PFSK-1 (cell line): ENCODE results near the gene UTP11. TPM values are rescaled to one million over a fixed set of nuclear protein-coding genes. Genes with fewer than 3 reads are reported as not detected.

Experiments used
- FOXP2 ChIP-seq: optimal IDR thresholded peaks from 2 replicates; pipeline ENCODE3; 2011; ENCODE audit warnings: borderline replicate concordance, control low read depth, inconsistent platforms; ENCODE audit not compliant: insufficient read depth; ENCODE audit errors: extremely low read length, extremely low read depth
- POLR2AphosphoS5 ChIP-seq: IDR thresholded peaks from 2 replicates; pipeline ENCODE4 v1.6.1; 2012; ENCODE audit warnings: low read depth, mild to moderate bottlenecking, control low read depth, low read length, moderate library complexity
- SIN3A ChIP-seq: IDR thresholded peaks from 2 replicates; pipeline ENCODE4 v1.6.1; 2012; ENCODE audit warnings: mild to moderate bottlenecking, low read length, moderate library complexity, borderline replicate concordance; ENCODE audit not compliant: insufficient read depth
- TAF1 ChIP-seq: IDR thresholded peaks from 2 replicates; pipeline ENCODE4 v1.6.1; 2012; ENCODE audit warnings: low read length, control low read depth, borderline replicate concordance; ENCODE audit not compliant: insufficient read depth
- polyA plus RNA-seq: library from polyadenylated mRNA; unstranded; fragments of >200 nt; gene quantifications from one replicate; pipeline ENCODE4 v1.2.1, GENCODE V29; 2012; ENCODE audit warnings: low read depth, missing spikeins; ENCODE audit not compliant: insufficient read length
- TF ChIP-seq, protein P1 (sequence below), 2 experiments: IDR thresholded peaks; 2 replicates each; pipeline versions ENCODE4 v1.6.1 to v1.8.0; 2011 to 2012; ENCODE audit warnings: low read depth in 2 of 2, low read length in 2 of 2, control low read depth in 1 of 2, inconsistent platforms in 1 of 2, mild to moderate bottlenecking in 1 of 2, moderate library complexity in 1 of 2; ENCODE audit not compliant: insufficient read depth in 1 of 2

Gene UTP11, protein sequence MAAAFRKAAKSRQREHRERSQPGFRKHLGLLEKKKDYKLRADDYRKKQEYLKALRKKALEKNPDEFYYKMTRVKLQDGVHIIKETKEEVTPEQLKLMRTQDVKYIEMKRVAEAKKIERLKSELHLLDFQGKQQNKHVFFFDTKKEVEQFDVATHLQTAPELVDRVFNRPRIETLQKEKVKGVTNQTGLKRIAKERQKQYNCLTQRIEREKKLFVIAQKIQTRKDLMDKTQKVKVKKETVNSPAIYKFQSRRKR
- 28.8 TPM for polyA plus RNA-seq

DNA sequence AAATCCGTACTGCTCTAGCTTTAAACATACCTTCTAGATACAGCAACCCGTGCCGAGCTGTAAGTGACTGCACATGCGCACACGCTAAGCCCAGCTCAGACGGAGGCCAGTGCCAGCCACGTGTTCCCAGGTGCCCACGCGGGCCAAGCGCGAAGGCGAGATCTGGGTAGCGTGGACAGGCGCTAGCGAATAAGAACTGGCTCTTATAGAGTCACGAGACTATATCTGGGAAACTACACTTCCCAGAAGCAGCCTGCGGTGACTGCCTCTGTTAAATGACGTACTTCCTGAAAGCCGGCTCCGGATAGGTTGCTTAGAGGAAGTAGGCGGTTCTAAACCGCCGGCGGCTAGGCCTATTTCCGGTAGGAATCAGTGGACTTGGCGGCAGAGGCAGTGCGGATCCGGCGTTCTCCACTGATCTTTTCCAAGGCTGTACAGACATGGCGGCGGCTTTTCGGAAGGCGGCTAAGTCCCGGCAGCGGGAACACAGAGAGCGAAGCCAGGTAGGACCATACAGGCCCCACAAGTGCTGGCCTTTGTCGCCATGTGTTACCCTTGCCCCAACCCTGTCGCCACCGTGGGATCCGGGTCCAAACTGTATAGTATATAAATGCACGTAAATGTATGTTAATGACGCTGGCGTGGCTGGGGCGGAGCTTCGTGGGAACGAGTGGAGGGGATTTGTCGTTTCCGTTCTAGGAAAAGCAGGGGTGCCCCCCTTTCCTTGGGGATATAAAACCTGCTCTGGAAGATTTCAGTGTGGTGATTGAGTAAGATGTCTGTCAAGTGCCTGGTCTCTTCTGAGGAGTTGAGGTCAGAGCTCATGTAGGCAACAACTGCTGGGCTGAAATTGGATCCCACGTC, at the start of gene UTP11:
Gene UTP11, plus strand, starts transcription at position 372 of the 864 bp plus-strand sequence. Its CDS starts 69 bp downstream, at position 441.
- TF ChIP-seq SIN3A (no peak), TAF1 (peak; percentile 99), POLR2AphosphoS5 (peak; percentile 89)
- TF ChIP-seq, protein P1, sequence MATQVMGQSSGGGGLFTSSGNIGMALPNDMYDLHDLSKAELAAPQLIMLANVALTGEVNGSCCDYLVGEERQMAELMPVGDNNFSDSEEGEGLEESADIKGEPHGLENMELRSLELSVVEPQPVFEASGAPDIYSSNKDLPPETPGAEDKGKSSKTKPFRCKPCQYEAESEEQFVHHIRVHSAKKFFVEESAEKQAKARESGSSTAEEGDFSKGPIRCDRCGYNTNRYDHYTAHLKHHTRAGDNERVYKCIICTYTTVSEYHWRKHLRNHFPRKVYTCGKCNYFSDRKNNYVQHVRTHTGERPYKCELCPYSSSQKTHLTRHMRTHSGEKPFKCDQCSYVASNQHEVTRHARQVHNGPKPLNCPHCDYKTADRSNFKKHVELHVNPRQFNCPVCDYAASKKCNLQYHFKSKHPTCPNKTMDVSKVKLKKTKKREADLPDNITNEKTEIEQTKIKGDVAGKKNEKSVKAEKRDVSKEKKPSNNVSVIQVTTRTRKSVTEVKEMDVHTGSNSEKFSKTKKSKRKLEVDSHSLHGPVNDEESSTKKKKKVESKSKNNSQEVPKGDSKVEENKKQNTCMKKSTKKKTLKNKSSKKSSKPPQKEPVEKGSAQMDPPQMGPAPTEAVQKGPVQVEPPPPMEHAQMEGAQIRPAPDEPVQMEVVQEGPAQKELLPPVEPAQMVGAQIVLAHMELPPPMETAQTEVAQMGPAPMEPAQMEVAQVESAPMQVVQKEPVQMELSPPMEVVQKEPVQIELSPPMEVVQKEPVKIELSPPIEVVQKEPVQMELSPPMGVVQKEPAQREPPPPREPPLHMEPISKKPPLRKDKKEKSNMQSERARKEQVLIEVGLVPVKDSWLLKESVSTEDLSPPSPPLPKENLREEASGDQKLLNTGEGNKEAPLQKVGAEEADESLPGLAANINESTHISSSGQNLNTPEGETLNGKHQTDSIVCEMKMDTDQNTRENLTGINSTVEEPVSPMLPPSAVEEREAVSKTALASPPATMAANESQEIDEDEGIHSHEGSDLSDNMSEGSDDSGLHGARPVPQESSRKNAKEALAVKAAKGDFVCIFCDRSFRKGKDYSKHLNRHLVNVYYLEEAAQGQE (IDR thresholded peaks at IDR 0.05; ENCODE audit: insufficient read depth in 1 of 2, low read depth in 2 of 2, low read length in 2 of 2): peak in 1 of 2 experiments; percentile 54; a peak in 1 of 4 replicates

DNA sequence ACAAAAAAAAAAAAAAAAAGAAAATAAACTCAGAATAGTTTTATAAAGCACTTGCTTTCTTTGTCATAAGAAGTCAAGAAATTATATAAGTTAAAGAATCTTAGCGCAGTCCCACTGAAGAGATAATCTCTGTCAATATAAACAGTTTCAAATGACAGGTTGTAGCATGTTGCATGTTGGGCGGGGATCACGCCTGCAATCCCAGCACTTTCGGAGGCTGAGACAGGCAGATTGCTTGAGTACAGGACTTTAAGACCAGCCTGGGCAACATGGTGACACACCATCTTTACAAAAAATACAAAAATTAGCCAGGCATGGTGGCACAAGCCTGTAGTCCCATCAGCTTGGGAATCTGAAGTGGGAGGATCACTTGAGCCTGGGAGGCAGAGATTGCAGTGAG, 47.2 kb upstream of the UTP11 start:
- TF ChIP-seq, protein P1 (IDR thresholded peaks at IDR 0.05; ENCODE audit: insufficient read depth in 1 of 2, low read depth in 2 of 2, low read length in 2 of 2): no peak
- no peak for TF ChIP-seq FOXP2
- TF ChIP-seq TAF1: no peak
- no peak for TF ChIP-seq SIN3A
- TF ChIP-seq POLR2AphosphoS5: no peak

DNA sequence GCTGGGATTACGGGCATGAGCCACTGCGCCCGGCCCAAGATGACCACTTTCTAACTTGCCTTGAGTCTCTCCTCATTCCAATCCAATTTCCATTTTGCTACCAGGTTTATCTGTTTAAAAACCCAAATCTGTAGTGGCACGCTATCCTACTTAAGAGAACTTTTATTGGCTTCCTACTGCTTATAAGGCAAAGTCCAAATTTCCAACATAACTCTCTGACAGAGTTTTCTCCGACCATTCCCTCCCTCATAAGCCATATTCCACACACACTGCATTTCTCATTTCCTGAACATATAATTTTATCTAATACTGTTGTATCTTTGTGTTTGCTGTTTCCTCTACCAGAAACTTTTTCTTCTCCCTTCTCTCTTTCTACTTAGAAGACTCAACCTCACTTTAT, 38.0 kb upstream of the UTP11 start:
- TF ChIP-seq SIN3A (no peak), POLR2AphosphoS5 (no peak), TAF1 (no peak), FOXP2 (no peak)
- TF ChIP-seq, protein P1 (IDR thresholded peaks at IDR 0.05; ENCODE audit: insufficient read depth in 1 of 2, low read depth in 2 of 2, low read length in 2 of 2): no peak

DNA sequence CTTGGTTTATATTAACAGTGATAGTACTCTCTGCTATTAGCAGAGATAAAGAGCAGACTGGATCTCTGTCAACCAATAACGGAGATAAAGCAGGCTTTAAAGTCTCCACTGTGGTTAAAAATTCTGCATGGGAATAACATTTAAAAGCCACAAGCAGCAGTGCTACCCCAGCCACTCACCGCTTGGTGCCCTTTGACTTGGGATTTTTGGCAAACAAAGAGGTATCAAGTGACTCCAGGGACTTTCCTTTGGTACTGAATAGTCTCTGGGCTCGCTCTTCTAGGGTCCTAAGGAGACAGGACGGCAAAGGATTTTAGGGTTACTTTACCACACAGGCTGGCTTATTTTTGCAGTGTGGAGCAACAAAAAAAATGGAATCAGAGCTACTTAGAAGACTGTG, 34.0 kb upstream of the UTP11 start:
- no peak for TF ChIP-seq FOXP2
- no peak for TF ChIP-seq TAF1
- no peak for TF ChIP-seq SIN3A
- TF ChIP-seq, protein P1 (IDR thresholded peaks at IDR 0.05; ENCODE audit: insufficient read depth in 1 of 2, low read depth in 2 of 2, low read length in 2 of 2): no peak
- no peak for TF ChIP-seq POLR2AphosphoS5
